SIG-M5 treated with dmso at 0.1 percent for 504 hours (cell line): ENCODE results near the gene ZNF512.
"Not testable (repeated sequence)": the region's sequence is repeated elsewhere in the genome, so short reads cannot be mapped to it uniquely, and the experiment has no call there.

ENCODE experiments used
- DNase-seq: peaks from one replicate; lab custom pipeline; 2025; ENCODE audit not compliant: unreplicated experiment; lab: John Stamatoyannopoulos, UW

ZNF512 gene

DNA sequence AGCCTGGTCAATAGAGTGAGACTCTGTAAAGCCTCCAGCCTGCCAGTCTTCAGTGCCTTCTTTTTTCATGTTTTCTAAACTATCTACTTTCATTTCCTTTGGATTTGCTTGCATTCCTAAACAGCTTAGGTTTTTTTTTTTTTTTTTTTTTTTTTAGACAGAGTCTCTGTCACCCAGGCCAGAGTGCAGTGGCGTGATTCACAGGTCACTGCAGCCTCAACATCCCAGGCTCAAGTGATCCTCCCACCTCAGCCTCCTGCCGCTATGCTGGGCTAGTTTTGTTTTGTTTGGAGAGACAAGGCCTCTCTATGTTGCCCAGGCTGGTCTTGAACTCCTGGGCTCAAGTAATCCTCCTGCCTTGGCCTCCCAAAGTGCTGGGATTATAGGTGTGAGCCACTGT lies 47.4 kb downstream of the ZNF512 start:
- not testable (repeated sequence) for DNase-seq

DNA sequence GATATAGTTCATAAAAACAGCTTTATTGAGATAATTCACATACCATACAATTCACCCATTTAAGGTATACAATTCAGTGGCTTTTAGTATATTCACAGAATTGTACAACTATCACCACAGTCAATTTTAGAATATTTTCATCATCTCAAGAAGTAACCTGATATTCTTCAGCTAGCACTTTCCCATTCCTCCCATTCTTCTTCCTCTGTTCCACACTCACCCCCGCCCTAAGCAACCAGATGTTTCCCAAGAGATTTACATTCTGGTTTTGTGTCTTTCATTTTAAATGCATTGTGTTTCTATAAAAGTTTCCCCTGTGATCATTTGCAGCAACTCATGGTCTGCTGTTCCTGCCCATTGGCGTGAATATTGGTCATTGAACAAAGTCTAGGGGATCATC lies 51.4 kb downstream of the ZNF512 start:
- no peak for DNase-seq

DNA sequence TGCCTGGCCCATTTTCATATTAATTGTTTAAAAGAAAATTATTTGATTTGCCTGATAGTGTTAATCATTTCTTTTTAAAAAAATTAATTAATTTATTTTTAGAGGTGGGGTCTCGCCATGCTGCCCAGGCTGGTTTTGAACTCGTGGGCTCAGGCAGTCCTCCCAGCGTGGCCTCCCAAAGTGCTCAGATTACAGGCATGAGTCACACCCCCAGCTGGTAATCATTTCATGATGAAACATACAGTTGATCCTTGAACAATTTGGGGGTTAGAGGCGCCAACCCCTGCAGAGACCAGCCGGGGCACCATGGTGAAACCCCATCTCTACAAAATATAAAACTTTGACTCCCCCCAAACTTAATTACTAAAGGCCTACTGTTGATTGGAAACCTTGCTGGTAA lies 53.9 kb downstream of the ZNF512 start:
- DNase-seq, result no peak

DNA sequence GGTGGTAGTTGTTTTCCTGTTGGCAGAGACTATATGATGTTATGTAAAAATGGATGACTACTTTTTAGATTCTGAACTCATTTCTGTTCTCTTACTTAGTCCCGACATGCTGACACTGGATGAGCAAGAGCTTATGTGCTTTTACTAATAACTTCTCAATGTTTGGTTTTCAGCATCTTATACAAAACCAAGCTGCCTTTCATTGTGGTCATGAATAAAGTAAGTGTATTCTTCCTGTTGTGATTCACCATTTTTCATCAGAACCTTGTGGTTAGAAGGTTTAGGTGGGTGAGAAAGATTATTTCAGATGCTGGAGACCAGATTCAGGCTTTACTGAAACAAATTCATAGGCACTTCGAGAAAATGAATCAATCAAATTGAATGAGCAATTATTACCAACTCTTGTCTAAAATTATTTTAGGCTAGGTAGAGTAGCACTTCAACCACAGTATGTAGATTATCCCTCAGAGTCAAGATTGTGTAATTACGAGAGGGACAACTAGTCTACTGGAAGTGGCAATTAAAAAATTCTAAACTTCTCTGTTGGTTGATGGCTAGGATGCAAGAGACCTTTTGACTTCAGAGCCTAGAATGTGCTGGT lies 55.3 kb downstream of the ZNF512 start:
- no peak for DNase-seq

DNA sequence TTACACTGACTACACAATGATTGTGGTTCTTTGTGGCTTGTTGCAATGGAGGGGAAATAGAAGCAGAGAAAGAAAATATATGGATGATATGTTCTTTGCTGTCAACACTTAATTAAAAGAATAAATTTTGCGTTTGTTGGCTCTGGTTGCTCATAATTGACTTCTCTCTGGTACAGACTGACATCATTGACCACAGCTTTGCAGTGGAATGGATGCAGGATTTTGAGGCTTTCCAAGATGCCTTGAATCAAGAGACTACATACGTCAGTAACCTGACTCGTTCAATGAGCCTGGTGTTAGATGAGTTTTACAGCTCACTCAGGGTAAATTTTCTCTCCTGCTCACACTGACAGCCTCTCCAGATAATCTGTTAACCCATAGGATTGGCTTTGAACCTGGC lies 55.9 kb downstream of the ZNF512 start:
- no peak for DNase-seq

DNA sequence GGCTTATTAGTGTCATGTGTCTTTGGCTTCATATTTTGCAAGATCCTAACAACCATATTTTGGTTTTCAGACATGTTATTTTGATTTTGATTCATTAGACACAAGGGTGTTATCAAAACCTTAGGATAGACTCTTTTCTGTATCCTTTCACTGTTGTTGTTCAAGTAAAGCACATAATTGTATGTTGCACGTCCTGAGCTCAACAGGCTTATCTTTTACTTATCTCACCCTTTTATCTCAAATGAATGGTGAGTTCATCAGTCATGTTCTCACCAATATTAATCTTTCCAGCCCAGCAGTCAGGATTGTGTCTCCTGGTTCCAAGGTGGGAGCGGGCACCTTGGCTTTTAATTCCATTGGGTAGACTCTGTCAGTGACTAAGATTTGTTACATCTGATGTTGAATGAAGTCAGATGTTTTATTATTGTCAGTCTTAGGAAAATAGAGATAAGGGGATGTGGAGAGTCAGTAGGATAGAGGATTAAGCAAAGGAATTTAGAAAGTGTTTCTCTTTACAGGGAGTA lies 57.9 kb downstream of the ZNF512 start:
- no peak for DNase-seq

DNA sequence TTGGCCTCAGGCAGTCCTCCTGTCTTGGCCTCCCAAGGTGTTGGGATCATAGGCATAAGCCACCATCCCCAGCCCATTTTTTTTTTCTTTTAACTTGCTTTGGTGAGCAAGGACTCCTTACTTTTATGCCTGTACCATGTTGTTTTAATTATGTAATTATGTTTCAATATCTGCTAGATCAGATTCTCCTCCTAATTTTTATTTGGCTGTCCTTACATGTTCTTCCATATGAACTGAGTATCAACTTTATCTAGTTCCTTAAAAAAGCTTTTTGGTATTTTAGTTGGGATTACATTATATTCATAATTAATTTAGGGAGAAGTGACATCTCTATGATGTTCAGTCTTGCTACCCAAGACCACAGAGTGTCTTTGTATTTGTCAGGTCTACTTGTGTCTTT lies 62.4 kb downstream of the ZNF512 start:
- DNase-seq, result no peak

DNA sequence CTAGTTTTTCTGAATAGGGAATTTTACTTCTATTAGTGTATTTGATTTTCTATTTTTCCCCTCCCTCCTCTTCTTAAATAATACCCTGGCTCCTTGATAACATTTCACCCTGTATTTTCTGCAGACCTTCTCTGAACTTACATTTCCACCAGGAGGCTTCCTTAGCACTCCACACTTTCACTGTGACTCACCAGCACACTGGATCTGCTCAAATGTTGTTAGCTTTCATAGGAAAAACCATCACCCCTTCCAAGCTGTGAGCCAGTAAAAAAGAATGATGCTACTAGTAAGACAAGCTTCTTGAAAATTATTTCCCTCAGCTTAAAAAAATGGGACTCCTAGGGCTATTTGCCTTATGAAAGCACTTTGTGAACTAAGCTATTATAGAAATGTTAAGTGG lies 64.4 kb downstream of the ZNF512 start:
- DNase-seq, result no peak

DNA sequence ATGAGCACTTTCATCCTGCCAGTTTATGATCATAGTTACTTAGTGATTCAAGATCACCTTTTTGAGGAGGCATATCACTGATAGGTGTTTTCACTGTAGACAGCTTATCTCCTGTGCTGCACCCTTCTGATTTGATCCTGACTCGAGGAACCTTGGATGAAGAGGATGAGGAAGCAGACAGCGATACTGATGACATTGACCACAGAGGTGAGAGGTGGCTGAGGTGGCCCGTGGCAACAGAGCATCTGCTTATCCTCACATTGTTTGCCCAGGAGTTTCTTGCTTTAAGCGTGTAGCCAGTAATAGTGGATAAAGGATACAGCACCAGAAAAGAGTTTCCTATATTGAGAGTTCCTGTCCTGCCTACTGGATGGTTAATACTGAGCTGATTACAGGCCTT lies 64.9 kb downstream of the ZNF512 start:
- no peak for DNase-seq

DNA sequence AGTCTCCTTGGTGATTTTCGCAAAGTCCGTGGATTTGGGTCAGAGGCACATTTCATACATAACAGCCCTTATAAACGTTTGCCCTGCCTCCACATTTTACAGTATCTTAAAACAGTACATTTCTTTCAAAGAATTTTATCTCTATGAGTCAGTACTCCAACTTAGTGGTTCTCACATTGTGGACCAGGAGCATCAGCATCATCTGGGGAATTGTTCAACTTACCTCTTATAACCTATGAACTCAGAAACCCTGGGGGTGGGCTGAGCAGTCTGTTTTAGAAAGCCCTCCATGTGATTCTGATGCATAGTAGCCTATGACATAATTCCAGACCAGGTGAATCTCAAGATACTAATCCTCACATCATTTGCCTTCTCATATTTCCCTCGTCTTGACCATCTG lies 68.2 kb downstream of the ZNF512 start:
- DNase-seq, result no peak

DNA sequence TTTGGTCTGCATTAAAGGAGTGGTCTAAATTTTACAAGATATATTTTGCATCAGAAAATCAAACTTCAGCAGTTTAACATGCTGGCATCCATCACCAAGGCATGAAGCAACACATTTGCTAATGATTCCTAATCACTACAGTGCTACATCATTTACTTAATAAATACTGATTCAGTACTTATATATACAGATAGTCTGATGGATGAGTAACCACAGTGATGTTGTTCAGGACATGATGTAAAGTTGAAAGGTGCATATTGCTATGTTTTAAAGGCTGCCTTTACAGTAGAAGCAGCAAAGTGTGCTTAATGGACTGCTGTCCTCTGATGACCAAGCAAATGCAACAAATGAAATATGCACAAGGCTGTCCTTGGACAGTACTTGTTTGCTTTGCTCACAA lies 69.5 kb downstream of the ZNF512 start:
- no peak for DNase-seq

DNA sequence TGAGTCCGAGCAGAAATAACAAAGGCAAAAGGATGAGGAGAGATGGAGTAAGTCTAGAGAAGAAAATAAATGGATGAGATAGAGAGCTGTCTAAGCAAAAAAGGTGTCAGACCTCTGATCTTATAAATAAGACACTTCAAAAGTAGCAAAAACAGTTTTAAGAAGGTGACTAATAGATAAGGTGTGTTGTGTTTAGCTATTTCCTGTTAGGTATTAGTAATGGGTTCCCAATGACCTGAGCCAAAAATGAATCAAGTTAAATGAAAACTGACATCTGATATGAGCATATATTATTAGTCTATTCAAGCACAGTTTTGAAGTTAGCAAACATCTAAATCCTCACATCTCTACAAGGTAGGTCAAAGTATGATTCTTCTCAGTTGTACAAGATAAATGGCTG lies 69.9 kb downstream of the ZNF512 start:
- DNase-seq, result no peak

DNA sequence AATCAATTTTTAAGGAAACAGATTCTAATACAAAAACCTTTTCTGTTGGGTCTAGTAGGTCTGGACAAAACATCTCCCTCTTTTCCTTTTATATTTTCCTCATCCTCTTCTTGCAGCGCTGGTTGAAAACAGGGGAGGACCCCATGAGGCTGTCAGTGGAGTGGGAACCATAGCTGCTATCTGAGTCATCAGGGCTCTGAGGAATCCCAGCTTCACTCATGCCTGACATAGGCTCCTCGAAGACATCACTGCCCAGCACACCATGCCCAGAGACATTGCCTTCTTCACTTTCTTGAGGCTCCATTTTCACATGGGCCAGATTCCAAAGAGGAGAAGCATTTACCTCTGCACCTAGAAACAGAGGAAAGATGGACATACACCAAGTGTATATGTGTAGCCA lies 70.6 kb downstream of the ZNF512 start:
- DNase-seq, result no peak

DNA sequence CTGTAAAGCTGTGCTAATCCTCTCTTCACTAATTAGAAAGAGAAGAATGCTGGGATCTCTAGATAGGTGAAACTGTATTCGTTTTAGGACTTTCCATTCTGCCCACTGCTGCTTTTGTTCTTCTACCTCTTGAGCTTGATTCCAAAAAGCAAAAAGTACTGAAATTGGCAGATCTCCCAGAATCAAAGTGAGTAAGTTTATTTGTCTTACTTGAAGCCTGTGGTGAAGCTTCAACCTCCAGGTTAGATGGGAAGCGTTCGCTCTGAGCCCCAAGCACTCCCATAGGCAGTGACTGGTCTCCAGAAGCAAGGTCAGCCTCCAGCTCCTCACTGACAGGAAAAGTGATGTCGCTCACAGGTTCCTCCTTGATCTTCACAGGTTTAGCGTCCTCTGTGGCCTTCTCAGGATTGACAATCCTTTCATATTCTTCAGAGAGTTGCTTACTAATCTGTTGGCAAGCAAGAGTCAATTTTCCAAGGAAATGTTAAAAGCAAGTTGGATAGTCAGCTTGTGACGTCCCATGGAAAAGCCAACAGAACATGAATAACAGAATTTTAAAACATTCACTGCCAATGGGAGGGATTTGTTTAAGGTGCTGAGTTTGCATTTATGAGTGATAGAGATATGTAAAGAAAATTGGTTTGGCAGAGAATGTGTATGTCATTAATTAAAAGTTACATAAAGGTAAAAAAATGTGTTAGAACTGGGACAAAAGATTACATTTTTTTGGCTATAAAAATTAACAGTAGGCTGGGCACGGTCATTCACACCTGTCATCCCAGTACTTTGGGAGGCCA lies 72.5 kb downstream of the ZNF512 start:
- no peak for DNase-seq

DNA sequence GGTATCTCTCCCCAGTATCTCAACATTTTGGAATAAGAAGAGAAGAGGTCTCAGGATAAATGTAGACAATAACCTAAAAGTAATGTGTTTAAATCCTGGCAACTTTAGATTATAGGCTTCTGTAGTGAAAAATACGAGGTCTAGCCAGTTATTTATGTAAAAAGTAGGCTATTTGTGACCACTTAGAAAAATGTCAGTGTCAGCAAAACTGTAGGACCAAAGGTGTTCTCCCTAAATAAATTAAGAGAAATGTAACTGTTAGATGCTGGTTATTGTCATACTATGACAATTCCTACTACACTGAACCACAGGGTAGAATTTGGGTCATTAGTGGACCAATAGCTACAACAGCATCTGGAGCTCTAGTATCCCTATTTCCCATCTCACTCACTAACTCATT lies 78.5 kb downstream of the ZNF512 start:
- DNase-seq, result no peak

DNA sequence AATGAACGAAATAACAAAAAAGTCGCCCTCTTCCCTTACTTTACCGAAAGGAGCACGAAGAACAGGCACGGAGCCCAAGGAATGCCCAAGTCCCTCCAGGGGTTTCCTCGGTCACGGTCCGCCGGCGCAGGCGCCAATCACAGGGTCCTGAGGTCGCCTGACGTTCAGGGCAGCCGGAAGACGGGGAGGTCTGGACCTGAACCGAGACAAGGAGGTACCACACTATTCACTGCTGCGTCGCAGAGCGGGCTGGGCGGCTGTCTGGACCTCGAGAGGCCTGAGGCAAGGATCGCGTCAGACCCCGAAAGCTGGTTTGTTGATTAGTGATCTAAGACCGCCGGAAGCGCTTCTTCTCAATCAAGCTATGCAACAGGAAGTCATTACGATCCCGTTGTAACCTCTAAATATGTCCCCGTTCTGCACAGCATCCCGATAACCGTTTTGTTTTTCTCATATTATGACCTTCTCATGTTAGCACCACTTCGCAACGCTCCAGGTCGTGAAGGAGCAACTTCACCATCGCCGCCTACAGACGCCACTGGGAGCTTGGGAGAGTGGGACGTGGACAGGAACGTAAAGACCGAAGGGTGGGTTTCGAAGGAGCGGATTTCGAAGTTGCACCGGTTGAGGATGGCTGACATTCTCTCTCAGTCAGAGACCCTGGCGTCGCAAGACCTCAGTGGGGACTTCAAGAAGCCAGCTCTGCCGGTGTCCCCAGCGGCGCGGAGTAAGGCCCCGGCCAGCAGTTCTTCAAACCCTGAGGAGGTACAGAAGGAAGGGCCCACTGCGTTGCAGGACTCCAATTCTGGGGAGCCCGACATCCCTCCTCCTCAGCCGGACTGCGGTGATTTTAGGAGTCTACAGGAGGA lies 80.7 kb downstream of the ZNF512 start, which contains the start of the genes SLC4A1AP and SUPT7L:
Gene SLC4A1AP (plus strand): TSS at position 605 of the 869 bp plus-strand sequence. CDS start 26 bp downstream, at position 631.
Gene SUPT7L (minus strand): TSS at position 330 of the 869 bp plus-strand sequence. CDS start 1,422 bp downstream, outside the sequence.
- DNase-seq, result peak; percentile 88

DNA sequence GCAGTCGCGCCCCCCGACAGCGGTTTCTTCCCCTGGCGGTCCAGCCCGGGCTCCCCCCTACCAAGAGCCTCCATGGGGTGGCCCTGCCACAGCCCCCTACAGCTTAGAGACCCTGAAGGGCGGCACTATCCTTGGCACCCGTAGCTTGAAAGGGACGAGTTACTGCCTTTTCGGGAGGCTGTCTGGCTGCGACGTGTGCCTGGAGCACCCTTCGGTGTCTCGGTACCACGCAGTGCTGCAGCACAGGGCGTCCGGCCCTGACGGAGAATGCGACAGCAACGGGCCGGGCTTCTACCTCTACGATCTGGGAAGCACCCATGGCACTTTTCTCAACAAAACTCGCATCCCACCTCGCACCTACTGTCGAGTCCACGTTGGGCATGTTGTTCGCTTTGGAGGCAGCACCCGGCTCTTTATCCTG lies 81.3 kb downstream of the ZNF512 start:
- no peak for DNase-seq

DNA sequence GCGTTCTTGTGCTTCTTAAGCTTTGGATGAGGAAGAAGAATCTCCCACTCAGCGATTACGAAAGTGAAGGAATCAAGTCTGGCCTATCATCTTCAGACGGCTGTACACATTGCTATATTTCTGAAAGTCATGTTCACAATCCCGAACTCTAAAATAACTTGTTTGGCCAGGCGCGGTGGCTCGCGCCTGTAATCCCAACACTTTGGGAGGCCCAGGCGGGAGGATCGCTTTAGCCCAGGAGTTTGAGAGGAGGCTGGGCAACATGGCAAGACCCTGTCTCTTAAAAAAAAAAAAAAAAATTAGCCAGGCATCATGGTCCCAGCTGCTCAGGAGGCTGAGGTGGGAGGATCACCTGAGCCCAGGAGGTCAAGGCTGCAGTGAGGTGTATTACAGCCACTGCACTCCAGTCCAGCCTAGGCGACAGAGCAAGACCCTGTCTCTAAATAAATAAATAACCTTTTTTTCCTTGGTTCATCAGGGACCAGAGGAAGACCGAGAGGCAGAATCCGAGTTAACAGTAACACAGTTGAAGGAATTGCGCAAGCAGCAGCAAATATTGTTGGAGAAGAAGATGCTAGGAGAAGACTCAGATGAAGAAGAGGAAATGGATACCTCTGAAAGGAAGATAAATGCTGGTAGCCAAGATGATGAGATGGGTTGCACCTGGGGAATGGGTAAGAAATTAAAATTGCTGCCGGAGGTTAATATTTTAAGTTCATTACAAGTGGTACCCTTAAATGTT lies 82.0 kb downstream of the ZNF512 start:
- peak; percentile 58 for DNase-seq

DNA sequence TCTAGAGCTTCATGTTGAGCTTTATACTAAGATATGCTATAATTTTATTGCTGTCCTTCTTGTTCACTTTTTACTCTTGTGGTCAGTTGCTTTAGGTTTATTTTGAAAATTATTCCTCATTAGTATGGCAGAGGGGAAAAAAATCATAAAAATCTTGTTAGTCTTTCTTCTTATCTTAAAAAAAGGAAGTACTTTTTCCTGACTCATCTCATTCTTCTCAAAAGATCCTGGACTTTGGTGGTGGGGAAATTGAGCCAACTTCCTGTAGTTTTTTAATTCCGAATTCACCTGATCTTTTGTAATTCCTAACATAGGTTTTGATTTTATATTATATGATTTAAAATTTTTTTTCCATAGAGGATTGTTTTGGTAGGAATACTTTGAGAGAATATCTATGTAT lies 84.6 kb downstream of the ZNF512 start:
- peak; percentile 23 for DNase-seq

DNA sequence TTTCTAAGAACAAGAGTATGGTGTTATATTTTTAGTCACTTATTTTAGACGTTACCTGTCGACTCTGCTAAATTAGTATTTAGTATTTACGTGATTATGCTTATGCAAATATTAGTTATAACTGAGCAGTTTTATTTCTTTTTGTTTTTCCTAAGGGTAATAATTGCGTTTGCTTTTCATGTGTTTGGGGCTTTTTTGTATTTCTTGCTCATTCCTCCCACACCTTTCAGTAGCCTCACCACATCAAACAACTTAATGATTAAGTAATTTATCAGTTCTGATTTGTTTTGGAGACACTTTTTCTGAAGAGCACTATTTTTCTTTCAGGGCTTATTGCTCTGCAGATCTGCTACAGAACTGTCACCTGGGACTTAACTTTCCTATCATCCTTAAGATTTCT lies 88.4 kb downstream of the ZNF512 start:
- DNase-seq, result no peak
